Measurements from ENCODE around the gene BRD1. TPM values are rescaled to one million over a fixed set of nuclear protein-coding genes. Genes with fewer than 3 reads are reported as not detected.

BRD1 gene
- total RNA-seq, 1 experiment from 2014 or later = 31.3 TPM

GRCh38 chr22:49824936-49825335, 2.7 kb downstream of the BRD1 start (continued):
- TF ChIP-seq REST (IDR thresholded peaks at IDR 0.05; ENCODE audit: low read depth) (no peak), YY1 (IDR thresholded peaks at IDR 0.05; ENCODE audit: extremely low read depth, insufficient replicate concordance, low read depth, low read length) (no peak), CBX3 (IDR thresholded peaks at IDR 0.05; ENCODE audit: low read depth) (no peak), POLR2AphosphoS5 (IDR thresholded peaks at IDR 0.05; ENCODE audit: low read depth, low read length) (no peak), ZFX (IDR thresholded peaks at IDR 0.05) (no peak), JUND (IDR thresholded peaks at IDR 0.05) (no peak), POLR2A (IDR thresholded peaks at IDR 0.05; ENCODE audit: borderline replicate concordance, extremely low read depth, insufficient read depth, insufficient read length) (no peak), MAX (IDR thresholded peaks at IDR 0.05) (no peak), EGR1 (IDR thresholded peaks at IDR 0.05; ENCODE audit: low read depth) (no peak)

- no TSS peak for BruUV-seq (replicated peaks)
- Histone ChIP-seq H3K27ac (ENCODE audit: low read depth, low read length) (no peak overlapping the region; the same call in 1 of the 2 replicates), H3K79me2 (ENCODE audit: insufficient read depth, low read length) (peaks cover 78% of the 10 kb centered on the region), H3K4me2 (ENCODE audit: low read length) (no peak overlapping the region), H4K20me1 (ENCODE audit: insufficient read depth) (no peaks in the 10 kb centered on the region), H3K27me3 (ENCODE audit: insufficient read depth, low read length) (no peaks in the 10 kb centered on the region), H3K4me3 (replicated peaks in 1 of 2; ENCODE audit: low read depth in 1 of 2, low read length in 2 of 2) (no peak overlapping the region), H3K9me3 (ENCODE audit: control insufficient read depth in 1 of 2, insufficient read depth in 1 of 2, low read depth in 1 of 2, low read length in 2 of 2) (no peaks in the 10 kb centered on the region), H3K9ac (ENCODE audit: low read length) (no peak overlapping the region), H3K9me2 (ENCODE audit: insufficient read depth) (no peaks in the 10 kb centered on the region), H3K4me1 (ENCODE audit: control insufficient read depth in 1 of 2, insufficient read depth in 2 of 2, low read length in 2 of 2) (peaks cover 8 to 20% of the 10 kb centered on the region in 2 experiments), H2AFZ (ENCODE audit: low read depth, low read length, poor library complexity, severe bottlenecking) (no peak overlapping the region), H3K36me3 (ENCODE audit: control insufficient read depth in 1 of 2, insufficient read depth in 2 of 2, low read length in 2 of 2) (peaks cover 26 to 27% of the 10 kb centered on the region in 2 experiments; a peak in 3 of 4 replicates)
- ChIA-PET POLR2A (no interaction called here), CTCF (no interaction called here), RAD21 (ENCODE audit: low non-redundant PET in 1 of 2, low total read pairs in 2 of 2, uncharacterized antibody in 2 of 2, unreplicated experiment in 2 of 2) (no interaction called here)
- DNase-seq (ENCODE audit: low read depth, low spot score) (no peak), ATAC-seq (no peak)
- intact Hi-C loops (cut with micrococcal nuclease) = no loop called here
- no peak for TF ChIP-seq EZH2phosphoT487 (IDR thresholded peaks at IDR 0.05; ENCODE audit: borderline replicate concordance)
- TF ChIP-seq ELF1 (IDR thresholded peaks at IDR 0.05; ENCODE audit: borderline replicate concordance, low read depth) = no peak
- no peak for TF ChIP-seq ATF3 (IDR thresholded peaks at IDR 0.05)
- no peak for TF ChIP-seq EGR1 (IDR thresholded peaks at IDR 0.05; ENCODE audit: low read depth)
- TF ChIP-seq TCF7L2 (IDR thresholded peaks at IDR 0.05; ENCODE audit: borderline replicate concordance, extremely low read depth, insufficient read depth, insufficient read length) = no peak
- TF ChIP-seq CEBPB (IDR thresholded peaks at IDR 0.05; ENCODE audit: low read depth) = no peak
- no peak for TF ChIP-seq YY1 (IDR thresholded peaks at IDR 0.05; ENCODE audit: extremely low read depth, insufficient replicate concordance, low read depth, low read length)
- TF ChIP-seq SIN3A (IDR thresholded peaks at IDR 0.05; ENCODE audit: low read depth) = no peak
- TF ChIP-seq POLR2A (IDR thresholded peaks at IDR 0.05; ENCODE audit: borderline replicate concordance, extremely low read depth, insufficient read depth, insufficient read length) = no peak
- no peak for TF ChIP-seq EZH2 (IDR thresholded peaks at IDR 0.05)
- no peak for TF ChIP-seq SP1 (IDR thresholded peaks at IDR 0.05; ENCODE audit: low read depth)
- no peak for TF ChIP-seq RAD21 (IDR thresholded peaks at IDR 0.05; ENCODE audit: low read depth)
- TF ChIP-seq ZFX (IDR thresholded peaks at IDR 0.05) = no peak
These were observed 3.3 kb downstream of the BRD1 start for GRCh38 chr22:49824185-49824925.
